NCI-H2107 treated with DMSO at 0.1 percent for 48 hours (cell line): Measurements from ENCODE around the gene EYA2.
"Not testable (repeated sequence)": the region's sequence is repeated elsewhere in the genome, so short reads cannot be mapped to it uniquely, and the experiment has no call there.

Experiments used
- DNase-seq: peaks from one replicate; lab custom pipeline; 2025; ENCODE audit not compliant: unreplicated experiment; lab: John Stamatoyannopoulos, UW

EYA2 gene

GRCh38 chr20:47160992-47161391 lies 266.3 kb downstream of the EYA2 start:
- DNase-seq, result no peak

GRCh38 chr20:47161411-47161810 lies 266.8 kb downstream of the EYA2 start:
- no peak for DNase-seq

DNA sequence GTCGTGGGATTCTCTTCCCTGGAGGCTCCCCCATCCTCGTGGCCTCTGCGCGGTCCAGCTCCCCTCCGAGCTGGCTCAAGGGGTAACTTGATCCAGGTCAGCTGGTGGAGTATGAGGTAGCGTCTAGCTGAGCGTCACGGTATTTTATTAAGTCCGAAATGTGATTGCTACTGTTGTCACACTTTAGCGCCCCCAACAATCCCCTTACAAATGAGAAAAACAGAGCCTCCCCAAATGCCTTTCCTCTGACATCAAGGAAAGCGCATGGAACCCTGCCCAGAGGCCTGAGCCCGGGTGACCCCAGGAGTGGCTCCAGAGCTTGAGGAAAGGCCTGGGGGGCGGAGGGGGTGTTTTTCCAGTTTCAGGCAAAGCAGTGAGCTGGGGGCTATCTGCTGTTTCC lies 269.5 kb downstream of the EYA2 start:
- DNase-seq, result no peak

DNA sequence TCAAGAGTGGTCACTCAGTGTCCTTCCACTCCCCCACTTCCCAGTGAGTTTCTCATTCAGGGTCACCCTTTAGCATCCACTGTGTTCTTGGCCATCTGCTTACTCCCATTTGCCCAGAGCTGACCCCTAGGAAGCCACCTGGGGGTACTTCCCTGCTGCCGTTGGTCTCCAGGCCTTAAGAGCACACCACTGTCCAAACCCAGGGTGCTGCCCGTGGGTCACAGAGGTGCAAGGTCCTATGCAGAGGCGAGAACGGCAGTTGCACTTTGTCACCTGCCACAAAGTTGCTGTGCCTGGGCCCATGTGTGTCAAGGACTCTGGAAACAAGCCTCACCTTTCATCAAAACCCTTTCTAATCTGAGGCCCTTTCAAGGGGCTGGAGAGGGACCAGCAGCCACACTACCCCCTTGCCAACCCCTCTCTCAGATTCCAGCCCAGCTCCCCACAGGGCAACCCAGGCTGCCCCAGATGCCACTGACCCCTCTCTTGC lies 270.8 kb downstream of the EYA2 start:
- no peak for DNase-seq

- no peak for DNase-seq
These were observed 273.2 kb downstream of the EYA2 start for GRCh38 chr20:47167846-47168245.

GRCh38 chr20:47172579-47172978 lies 277.9 kb downstream of the EYA2 start:
- no peak for DNase-seq

GRCh38 chr20:47173596-47174216 lies 279.1 kb downstream of the EYA2 start:
- DNase-seq, result no peak

DNA sequence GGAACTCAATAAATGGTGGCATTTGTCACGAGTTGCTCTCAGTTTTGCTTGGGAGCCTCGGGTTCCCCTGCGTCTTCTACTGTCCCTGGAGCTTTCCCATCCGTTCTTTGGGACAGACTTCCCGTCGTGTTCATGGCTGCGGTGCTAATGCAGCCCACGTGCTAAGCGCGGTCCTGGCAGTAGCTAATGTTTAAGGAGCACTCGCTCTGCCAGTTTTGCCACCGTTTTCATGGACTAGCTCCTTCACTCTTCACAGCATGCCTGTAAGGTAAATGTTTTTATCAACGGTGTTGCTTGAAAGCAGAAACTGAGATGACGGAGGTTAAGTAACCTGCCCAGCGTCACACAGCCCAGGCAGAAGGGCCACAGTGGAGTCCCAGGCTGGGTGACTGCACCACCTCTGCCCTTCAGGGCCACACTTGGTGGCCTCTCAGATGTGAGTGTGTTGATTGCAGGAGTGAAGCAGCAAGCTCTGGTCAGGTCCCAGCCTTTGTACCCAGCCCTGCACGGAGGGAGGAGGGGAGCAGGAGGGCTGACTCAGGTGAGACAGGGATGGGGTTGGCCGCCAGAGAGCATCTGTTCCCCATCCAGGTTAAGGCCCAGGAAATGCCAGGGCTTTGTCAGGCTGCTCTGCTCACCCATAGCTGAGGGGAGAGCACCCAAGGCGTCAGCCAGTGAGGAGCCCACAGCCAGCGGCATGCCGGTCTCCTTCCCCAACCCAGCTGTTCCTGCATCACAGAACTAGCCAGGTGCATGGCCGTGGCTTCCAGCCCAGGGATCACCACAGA lies 280.0 kb downstream of the EYA2 start:
- DNase-seq, result no peak

DNA sequence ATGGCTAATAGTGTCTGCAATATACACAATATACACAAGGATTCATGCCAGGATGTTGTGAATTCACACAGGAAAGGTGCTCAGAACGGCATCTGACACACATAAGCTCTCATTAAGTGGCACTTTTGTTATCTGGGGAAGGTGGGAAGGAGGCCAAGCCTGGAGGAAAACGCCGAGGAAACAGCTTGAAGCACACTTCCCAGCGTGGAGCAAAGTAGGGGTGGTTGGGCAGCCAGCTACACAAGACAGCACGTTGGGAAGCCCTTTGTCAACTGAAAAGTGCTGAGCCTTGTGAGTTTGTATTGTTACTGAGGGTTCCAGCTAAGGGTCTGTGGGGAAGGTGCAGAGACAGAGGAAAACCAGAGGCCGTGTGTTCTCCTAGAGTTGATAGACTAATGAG lies 280.9 kb downstream of the EYA2 start:
- no peak for DNase-seq

DNA sequence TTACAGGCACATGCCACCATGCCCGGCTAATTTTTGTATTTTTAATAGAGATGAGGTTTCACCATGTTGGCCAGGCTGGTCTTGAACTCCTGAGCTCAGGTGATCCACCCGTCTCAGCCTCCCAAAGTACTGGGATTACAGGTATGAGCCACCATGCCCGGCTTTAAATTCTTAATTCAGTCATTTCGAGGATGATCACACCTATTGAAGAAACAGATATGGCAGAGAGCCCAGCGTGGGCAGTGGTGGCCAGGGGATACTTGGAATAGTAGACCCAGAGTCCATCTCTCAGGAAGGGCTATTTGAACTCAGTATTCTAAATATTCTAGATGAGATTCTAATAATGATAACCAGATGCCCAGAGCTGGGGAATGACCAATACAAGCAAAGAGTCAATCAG lies 281.6 kb downstream of the EYA2 start:
- not testable (repeated sequence) for DNase-seq

- DNase-seq, result no peak
These were observed 283.6 kb downstream of the EYA2 start for GRCh38 chr20:47178277-47178676.

DNA sequence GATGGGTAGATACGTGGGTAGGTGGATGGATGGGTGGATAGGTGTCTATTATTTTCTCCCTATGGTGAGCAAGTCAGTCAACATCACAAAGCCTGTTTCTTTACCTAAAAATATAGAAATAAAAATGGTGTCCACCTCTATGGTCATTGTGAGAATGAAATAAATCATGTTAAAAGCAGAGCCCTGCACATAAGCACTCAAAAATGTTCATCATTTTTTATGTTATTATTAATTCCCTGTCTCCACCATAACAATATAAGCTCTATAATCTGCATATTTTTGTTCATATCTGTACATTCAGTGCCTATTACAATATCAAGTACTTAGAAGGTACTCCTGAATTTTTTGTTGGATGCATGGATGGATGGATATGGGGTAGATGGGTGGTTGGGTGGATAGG lies 284.2 kb downstream of the EYA2 start:
- no peak for DNase-seq

DNA sequence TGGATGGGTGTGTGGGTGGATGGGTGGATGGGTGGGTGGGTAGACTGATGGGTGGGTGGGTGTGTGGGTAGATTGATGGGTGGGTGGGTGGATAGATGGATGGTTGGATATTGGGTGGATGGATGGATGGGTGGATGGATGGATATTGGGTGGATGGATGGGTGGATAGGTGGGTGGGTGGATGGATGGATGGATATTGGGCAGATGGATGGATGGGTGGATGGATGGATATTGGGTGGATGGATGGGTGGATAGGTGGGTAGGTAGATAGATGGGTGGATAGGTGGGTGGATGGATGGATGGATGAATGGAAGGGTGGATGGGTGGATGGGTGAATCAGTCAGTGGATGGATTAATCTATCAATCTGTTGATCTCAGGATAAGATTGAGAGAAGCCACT lies 284.6 kb downstream of the EYA2 start:
- DNase-seq, result no peak

GRCh38 chr20:47181056-47181862 lies 286.6 kb downstream of the EYA2 start:
- no peak for DNase-seq

GRCh38 chr20:47183367-47183766 lies 288.7 kb downstream of the EYA2 start:
- DNase-seq, result no peak

GRCh38 chr20:47187450-47188195 lies 293.0 kb downstream of the EYA2 start:
- no peak for DNase-seq

- DNase-seq, result no peak
These were observed 293.9 kb downstream of the EYA2 start for GRCh38 chr20:47188540-47188939.

DNA sequence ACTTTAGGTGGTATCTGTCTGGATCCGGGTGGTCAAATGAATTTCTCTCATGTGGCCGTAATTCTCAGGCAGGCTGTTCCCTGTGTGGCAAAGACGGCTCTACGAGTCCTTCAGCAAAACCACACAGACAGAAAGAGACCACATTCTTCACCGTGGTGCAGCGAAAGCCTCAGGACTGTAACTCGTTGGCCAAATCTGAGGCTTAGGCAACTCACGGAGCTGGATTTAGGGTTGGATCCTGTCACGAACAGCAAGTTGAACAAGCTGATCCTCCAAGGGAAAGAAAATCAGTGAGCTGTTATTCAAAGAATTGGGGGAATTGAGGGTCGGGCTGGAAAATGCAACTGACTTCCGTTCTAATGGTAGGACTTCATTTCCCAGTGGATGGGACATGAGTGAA lies 294.4 kb downstream of the EYA2 start:
- no peak for DNase-seq

- no peak for DNase-seq
These were observed 296.5 kb downstream of the EYA2 start for GRCh38 chr20:47191074-47191673.

DNA sequence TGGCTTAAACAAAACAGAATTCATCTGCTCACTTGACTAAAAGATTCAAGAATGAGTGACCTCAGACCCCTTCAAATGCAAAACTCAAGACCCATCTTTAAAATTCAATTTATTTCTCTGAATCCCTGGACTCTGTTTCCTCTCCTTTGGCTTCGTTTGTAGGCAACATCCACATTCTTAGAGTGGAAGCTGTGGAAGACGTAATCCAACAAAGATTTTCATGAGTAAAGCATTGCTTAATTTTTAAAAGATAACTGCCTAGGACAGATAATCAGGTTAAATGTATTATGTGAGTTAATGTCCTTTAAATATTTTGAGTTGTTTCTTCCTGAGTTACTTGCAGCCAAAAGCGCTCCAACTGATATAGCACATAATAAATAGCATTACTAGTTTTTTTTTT lies 297.3 kb downstream of the EYA2 start:
- no peak for DNase-seq

GRCh38 chr20:47195573-47195972 lies 300.9 kb downstream of the EYA2 start:
- DNase-seq, result no peak
